Measurements from ENCODE around the gene SMIM7.
"Not testable (repeated sequence)": the region's sequence is repeated elsewhere in the genome, so short reads cannot be mapped to it uniquely, and the experiment has no call there.

Gene SMIM7

DNA sequence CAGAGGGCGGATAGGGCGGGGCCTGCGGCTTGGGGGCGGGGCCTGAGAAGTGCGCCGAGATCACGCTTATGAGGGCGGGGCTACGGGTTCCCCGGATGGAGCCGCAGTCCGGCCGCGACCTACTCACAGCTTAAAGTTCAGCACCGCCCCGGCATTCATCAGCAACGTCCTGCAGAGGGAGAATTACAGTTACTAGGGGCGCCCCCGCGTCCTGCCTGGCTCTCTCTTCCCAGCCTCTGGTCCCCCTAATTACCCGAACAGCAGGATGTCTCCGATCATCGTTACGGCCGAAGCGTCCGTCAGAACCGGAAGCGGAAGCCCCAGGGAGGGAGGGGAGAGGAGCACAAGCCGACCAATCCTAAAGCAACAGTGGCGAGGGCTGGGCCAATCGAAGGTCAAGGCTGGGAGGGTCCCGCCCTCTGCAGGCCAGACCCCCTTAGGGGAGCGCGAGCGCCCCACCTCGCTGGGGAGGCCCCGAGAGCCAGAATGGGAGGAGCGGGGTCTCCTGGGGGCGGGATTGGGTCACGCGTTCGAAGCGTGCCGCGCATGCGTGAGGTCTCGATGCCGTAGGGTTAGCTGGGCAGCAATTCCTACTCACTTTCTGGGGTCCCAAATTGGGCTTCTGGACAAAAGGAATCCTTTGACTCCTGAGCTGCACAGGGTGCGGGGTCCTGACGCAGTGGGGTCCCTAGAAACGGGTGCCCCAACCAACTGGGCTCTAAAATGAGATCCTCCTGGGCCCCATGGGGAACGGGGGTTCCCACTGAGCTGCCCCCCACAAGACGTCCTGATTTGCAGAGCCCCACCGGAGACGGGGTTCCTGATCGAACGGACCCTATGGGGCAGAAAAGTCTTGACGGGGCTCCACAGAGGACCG, at the start of gene SMIM7:
SMIM7 (minus strand) TSS at position 313 of the 877 bp plus-strand sequence; CDS start at position 279, 34 bp downstream.
- peak; percentile 98 for DNase-seq (ENCODE audit: low read depth)

DNA sequence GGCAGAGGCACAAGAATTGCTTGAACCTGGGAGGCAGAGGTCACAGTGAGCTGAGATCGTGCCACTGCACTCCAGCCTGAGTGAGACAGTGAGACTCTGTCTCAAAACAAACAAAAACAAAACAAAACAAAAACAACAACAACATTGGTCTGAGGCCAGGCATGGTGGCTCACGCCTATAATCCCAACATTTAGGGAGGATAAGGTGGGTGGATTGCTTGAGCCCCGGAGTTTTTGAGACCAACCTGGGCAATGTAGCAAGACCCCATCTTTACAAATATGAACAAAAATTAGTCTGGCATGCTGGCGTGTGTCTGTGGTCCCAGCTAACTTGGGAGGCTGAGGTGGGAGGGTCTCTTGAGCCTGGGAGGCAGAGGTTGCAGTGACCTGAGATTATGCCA, 43.7 kb upstream of the SMIM7 start:
- no peak for DNase-seq (ENCODE audit: low read depth)

DNA sequence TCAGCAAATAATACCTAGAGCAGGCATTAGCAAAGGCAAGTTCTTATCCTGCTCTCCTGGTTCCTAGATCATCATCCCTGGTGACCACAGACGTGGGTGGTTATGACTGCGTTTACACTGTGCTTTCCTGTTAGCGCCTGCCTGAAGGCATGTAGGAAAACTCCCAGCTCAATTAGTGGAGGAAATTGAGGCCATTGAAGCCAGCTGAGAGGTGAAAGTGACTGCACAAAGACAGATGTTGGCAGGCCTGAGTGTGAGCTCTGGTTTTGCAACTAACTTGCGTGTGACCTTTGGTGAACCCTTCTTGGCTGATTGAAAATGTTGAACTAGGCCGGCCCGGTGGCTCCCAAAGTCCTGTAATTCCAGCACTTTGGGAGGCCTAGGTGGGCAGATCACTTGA, 42.2 kb upstream of the SMIM7 start:
- peak; percentile 30 for DNase-seq (ENCODE audit: low read depth)

DNA sequence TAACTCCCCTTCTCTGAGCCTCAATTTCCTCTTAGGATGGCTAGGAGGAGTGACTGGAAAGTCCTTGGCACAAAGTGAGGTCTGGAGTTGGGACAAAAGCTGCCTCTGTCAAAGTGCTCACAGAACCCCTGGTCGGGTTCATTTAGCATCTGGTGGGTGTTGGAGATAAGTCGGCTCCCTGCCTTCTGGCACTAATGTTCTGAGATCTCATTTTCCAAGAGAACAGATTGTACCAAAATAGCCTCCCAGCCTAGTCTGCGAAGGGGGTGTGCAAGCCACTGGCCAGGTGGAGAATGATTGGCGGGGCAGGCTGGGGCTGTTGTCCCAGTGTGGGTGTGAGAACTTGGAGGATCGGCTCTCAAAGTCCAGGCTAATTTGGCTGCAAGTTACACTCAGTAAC, 39.0 kb upstream of the SMIM7 start:
- DNase-seq (ENCODE audit: low read depth) = no peak

DNA sequence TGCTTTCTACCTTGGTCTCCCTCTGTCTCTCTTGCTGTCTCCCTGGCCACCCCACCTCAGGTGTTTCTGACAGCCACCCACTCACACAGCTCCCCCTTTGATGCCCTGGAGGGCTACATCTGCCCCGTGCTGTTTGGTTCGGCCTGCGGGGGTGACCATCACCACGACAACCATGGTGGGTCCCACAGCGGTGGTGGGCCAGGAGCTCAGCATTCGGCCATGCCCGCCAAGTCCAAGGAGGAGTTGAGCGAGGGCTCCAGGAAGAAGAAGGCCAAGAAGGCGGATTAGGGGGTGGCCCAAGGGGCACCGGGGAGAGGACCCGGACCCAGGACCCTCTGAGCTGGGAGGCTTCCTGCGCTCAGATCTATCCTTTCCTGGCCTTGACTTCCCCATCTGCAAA, 28.1 kb upstream of the SMIM7 start:
- no peak for DNase-seq (ENCODE audit: low read depth)

DNA sequence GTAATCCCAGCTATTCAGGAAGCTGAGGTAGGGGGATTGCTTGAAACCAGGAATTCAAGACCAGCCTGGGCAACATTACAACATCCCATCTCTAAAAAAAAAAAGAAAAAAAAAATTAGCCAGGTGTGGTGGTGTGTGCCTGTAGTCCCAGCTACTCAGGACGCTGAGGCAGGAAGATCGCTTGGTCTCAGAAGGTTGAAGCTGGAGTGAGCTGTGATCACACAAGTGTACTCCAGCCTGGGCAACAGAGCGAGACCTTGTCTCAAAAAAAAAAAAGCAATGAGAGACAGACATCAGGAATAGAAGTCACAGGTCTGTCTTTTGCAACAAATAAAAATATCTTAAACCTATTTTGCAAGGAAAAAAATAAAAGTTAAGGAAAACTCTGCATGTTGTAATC, 24.3 kb upstream of the SMIM7 start:
- DNase-seq (ENCODE audit: low read depth) = no peak

DNA sequence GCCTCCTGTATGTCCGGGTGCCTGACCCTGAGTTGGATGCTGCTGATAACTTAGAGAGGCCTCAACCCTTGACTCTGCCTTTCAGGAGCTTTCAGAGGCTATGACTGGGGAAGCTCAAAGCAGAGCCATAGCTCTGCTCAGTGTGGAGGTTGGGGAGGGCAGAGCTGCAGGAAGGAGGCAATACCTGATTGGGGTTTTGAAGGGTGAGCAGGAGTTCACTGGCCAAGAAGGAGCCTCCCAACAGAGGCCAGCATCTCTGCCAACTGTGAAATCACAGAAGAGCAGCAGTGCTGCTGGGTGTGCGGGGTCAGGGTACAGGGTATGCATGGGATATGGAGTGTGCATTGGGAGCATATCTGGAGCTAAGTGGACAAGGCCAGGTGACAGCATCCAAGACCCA, 22.6 kb upstream of the SMIM7 start:
- no peak for DNase-seq (ENCODE audit: low read depth)

DNA sequence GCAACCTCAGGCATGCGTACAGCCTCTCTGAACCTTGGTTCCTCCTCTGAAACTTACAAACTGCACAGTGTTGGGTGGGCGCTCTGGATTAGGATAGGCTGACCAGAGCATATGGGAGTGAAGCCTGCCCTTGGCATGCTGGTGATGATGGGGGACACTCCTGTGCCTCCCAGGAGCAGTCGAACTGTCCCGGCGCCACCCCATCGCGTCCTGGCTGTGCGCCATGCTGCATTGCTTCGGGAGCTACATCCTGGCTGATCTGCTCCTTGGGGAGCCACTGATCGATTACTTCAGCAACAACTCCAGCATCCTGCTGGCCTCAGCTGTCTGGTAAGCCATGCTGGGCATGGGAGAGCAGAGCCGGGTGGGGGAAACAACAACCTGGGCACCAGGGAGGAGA, 19.9 kb upstream of the SMIM7 start:
- no peak for DNase-seq (ENCODE audit: low read depth)

DNA sequence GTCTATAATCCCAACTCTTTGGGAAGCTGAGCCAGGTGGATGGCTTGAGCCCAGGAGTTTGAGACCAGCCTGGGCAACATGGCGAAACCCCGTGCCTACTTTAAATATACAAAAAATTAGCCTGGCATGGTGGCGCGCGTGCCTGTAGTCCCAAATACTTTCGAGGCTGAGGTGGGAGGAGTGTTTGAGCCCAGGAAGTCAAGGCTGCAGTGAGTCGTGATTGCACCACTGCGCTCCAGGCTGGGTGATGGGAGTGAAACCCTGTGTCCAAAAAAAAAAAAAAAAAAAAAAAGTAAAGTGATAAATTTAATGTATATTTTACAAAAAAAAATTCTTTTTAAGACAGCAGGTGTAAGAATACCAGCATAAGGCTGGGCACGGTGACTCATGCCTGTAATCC, 18.6 kb upstream of the SMIM7 start:
- no peak for DNase-seq (ENCODE audit: low read depth)

DNA sequence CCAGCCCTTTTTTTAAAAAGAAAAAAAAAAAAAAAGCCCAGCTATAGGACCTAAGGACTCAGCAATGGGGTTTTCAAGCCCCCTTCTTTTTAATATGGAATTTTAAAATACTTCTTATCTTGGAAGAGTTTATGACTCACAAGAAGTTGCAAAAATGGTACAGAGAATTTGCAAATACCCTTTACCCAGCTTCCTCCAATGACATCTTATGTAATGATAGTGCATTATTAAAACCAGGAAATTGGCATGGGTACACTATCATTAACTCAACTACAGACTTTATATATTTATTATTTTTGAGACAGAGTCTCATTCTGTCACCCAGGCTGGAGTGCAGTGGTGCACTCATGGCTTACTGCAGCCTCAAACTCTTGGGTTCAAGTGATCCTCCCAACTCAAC, 17.1 kb upstream of the SMIM7 start:
- no peak for DNase-seq (ENCODE audit: low read depth)

DNA sequence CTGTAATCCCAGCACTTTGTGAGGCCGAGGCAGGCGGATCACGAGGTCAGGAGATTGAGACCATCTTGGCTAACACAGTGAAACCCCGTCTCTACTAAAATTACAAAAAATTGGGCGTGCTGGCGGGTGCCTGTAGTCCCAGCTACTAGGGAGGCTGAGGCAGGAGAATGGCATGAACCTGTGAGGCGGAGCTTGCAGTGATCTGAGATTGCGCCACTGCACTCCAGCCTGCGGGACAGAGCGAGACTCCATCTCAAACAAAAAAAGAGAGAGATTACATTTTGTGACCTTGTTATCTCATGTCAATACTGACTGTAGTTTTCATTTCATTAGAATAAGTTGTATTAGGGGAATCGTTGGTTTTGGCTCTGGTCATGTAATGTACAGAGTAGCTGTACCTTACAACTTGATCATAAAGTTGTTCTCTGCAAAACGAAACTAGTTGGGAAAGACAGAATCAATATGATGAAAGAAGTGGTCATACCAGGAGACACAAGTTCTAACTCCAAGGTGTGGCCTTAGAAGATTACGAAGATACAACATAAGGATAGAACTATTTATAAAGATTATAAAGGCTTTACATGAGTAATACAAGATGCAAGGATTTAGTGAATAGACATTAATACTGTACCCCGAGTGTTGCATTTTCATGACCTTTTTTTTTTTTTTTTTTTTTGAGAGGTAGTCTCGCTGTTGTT, 16.3 kb upstream of the SMIM7 start:
- no peak for DNase-seq (ENCODE audit: low read depth)

DNA sequence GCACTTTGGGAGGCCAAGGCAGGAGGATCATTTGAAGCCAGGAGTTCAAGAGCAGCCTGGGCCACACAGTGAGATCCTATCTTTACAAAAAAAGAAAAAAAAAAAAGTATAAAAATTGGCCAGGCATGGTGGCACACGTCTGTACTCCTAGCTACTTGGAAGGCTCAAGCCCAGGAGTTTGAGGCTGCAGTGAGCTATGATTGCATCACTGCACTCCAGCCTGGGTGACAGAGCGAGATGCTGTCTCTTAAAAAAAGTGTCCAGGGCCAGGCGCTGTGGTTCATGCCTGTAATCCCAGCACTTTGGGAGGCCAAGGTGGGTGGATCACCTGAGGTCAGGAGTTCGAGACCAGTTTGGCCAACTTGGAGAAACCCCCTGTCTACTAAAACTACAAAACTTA, 13.9 kb upstream of the SMIM7 start:
- not testable (repeated sequence) for DNase-seq (ENCODE audit: low read depth)

DNA sequence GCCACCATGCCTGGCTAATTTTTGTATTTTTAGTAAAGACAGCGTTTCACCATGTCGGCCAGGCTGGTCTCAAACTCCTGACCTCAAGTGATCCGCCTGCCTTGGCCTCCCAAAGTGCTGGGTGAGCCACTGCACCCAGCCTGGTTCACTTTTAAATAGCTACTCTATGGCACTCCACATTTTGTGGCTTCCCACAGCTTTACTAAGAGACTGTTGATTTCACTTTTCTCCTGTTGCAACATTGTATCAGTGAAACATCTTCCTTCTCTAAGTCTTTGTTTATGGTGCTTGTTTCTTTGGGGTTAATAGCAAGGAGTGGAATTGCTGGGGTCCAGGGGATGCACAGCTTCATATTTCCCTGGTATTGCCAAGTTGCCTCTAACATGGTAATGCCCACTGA, 13.3 kb upstream of the SMIM7 start:
- DNase-seq (ENCODE audit: low read depth) = no peak

DNA sequence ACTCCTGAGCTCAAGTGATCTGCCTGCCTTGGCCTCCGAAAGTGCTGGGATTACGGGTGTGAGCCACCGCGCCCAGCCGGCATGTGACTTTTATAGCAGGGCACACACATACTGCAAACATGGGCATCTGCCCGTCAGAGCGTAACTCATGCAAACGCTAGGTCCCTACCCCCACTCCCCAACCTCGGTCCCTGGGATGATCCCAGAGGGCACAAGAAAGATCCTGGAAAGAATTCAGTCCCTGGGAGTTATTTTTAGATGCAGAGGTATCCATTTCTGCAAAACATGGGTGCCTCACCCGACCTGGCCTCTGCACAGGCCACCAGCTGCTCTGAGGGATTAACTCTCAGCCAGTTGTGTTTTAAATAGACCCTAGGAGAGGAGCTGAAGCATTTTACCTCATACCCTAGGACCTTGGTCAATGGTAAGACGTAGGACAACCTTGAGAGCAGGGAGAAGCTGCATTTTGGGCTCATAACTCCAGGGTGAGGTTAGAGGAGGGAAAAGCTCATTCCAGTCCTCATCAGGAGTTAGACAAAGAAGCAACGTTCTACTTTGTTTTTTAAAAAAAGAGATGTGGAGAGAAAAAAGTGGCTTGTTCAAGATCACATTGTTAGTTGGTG, 11.8 kb upstream of the SMIM7 start:
- DNase-seq (ENCODE audit: low read depth) = no peak

DNA sequence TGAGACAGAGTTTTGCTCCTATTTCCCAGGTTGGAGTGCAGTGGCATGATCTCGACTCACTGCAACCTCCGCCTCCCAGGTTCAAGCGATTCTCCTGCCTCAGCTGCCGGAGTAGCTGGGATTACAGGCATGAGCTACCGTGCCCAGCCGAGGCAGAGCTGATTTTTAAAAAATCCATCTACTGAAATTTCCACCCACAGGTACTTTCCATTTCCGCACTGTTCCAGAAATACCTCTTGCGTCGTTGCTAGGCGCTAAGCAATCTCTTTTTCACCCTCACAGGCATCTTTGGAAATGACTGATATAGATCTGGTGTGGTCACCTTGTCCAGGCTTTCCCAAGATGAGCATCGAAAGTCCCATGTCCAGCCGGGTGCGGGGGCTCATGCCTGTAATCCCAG, 10.3 kb upstream of the SMIM7 start:
- no peak for DNase-seq (ENCODE audit: low read depth)

DNA sequence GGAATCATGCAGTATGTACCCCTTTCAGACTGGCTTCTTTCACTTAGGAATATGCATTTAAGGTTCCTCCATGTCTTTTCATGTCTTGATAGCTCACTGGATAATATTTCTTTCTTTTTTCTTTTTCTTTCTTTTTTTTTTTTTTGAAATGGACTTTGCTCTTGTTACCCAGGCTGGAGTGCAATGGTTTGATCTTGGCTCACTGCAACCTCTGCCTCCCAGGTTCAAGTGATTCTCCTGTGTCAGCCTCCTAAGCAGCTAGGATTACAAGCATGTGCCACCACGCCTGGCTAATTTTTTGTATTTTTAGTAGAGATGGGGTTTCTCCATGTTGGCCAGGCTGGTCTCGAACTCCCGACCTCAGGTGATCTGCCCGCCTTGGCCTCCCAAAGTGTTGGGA, 8.8 kb upstream of the SMIM7 start:
- DNase-seq (ENCODE audit: low read depth) = not testable (repeated sequence)

DNA sequence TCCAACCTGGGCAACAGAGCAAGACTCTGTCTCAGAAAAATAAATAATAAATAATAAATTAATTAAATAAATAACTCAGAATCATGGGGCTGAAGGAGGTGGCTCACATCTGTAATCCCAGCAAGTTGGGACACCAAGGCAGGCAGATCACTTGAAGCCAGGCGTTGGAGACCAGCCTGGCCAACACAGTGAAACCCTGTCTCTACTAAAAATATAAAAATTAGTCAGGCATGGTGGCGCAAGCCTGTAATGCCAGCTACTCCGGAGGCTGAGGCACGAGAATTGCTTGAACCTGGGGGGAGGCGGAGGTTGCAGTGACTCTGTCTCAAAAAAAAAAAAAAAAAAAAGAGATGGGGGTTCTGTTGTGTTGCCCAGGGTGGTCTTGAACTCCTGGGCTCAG, 8.2 kb upstream of the SMIM7 start:
- no peak for DNase-seq (ENCODE audit: low read depth)

DNA sequence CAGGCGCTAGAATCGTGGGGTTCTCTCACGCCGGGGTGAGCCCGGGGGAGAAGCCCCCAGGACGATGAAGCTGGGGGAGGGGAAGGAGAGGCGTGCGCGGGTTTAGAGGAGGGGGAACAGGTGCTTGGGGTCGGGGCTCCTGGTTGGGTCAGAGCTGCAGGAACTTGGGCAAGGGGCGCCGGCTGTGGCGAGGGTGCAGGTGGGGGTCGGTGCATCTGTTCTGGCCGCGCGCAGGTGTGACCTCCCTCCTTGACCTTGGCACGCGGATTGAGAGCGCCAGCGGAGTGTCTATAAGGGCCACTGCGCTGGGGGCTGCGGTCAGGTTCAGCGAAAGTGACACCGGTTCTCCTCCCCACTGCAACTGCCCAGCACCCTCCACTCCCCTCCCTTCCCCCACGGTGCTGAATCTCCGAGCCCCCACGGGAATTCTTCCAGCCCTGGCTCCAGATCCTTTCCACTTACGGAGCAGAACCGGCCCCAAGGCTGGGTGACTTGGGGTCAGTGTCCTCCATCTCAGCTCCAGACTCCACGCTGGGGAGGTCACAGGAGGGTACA, 1.6 kb upstream of the SMIM7 start:
- DNase-seq (ENCODE audit: low read depth) = no peak

DNA sequence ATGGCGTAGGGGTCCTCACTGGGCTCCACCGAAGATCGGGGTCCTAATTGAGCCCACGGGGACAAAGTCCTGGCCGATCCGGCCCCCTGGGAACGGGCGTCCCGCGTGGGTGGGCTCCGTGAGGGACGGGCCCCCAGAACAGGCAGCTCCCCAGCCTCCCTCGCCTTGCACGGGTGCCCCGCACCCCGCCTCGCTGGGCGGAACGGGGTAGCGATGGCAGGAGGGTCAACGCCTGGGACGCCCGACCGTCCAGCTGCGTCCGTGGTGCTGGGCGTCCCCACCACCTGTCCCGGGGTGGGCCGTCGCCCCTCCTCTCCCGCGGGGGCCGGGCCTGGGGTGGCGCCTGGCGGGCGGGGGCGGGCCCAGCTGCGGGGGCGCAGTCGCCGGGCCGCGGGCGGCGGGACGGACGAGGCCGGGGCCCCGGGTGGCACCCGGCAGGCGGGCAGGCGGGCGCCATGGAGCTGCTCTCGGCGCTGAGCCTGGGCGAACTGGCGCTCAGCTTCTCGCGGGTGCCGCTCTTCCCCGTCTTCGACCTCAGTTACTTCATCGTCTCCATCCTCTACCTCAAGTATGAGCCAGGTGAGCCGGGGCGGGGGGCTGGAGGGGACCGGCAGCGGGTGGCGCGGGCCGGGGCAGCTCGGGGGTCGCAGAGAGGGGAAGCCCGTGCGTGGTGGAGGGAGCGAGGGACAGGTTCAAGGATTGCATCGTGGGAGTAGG, 977 bp upstream of the SMIM7 start, which contains the start of gene TMEM38A:
TMEM38A (plus strand) TSS at position 377 of the 717 bp plus-strand sequence; CDS start at position 456, 79 bp downstream.
- DNase-seq (ENCODE audit: low read depth) = no peak

DNA sequence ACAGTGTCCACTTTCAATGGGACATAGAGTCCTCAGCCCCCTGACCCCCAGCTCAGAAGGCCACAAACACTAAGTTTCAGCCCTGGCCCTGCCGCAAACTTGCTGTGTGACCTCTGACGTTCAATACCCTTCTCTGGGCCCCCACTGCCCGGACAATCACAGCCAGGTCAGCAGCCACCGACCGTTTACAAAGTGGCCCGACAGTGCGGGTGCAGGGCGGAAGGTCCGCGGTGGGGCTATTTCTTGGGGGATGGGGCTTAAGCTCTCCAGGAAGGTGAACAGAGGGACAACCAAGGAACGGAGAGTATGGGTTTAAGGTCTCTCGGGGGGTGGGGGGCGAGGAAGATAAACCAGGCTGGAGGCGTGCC, 496 bp downstream of the SMIM7 start:
- no peak for DNase-seq (ENCODE audit: low read depth)

DNA sequence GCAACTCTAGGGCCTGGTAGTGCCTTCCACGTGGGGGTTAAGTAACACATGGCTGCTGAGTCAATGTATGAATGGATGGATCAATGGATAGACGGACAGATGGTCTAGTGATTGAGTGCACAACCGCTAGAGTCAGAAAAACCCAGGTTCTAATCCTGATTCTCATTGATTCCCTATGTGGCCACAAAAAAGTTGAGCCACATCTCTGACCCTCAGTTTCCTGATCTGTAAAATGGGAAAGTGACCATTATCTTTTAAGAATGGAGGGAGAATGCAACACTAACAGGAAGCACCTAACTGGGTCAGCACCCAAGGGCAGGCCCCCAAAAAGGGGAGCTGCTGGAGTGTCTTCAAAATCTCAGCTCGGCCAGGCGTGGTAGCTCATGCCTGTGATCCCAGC, 2.6 kb downstream of the SMIM7 start:
- DNase-seq (ENCODE audit: low read depth) = no peak

DNA sequence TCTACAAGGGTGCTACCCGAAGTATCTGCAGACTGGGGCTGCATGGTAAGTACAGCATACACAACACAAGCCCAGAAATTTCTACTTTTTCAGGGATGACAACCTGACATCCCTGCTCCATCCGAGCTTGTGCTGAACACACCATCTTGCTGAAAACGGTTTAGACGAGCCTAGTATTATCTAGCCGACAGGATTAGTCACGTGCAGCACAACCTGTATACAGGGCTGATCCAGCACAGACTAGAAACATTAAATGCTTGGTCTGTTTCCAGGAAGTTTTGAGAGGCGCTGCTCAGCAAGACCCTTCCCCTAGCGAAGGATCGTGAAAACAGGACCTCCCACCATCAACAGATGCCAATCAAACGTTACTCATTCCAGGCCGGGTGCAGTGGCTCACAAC, 4.2 kb downstream of the SMIM7 start:
- no peak for DNase-seq (ENCODE audit: low read depth)
